ENCODE data around the gene ZNF543. TPM values are rescaled to one million over a fixed set of nuclear protein-coding genes. Genes with fewer than 3 reads are reported as not detected.

Gene ZNF543
- total and polyA plus RNA-seq, 2 of the 8 experiments (the other 6 are each of a cell fraction or from before 2014, with no cell fraction given): 1.8 to 9.0 TPM

Other genes starting within 250 kb of the ZNF543 start
- gene USP29, start 200.5 kb upstream of the ZNF543 start, total RNA-seq (2021; fragmentation: NEBNext Ultra II Directional; extraction: Animal tissue kit (Norgen Biotek cat#: 25700)): not detected in 2 replicates
- gene USP29, start 200.5 kb upstream of the ZNF543 start, polyA plus RNA-seq (2011; rRNA removed): not detected in 2 replicates
- gene ZIM3, start 175.3 kb upstream of the ZNF543 start, total RNA-seq (2021; fragmentation: NEBNext Ultra II Directional; extraction: Animal tissue kit (Norgen Biotek cat#: 25700)): not detected in 2 replicates
- gene ZIM3, start 175.3 kb upstream of the ZNF543 start, polyA plus RNA-seq (2011; rRNA removed): not detected in 2 replicates
- gene DUXA, start 153.0 kb upstream of the ZNF543 start, total RNA-seq (2021; fragmentation: NEBNext Ultra II Directional; extraction: Animal tissue kit (Norgen Biotek cat#: 25700)): not detected in 2 replicates
- not detected in 2 replicates for gene DUXA, start 153.0 kb upstream of the ZNF543 start, polyA plus RNA-seq (2011; rRNA removed)
- 20.0 and 22.9 TPM in 2 replicates for gene ZNF264, start 129.0 kb upstream of the ZNF543 start, total RNA-seq (2021; fragmentation: NEBNext Ultra II Directional; extraction: Animal tissue kit (Norgen Biotek cat#: 25700))
- 3.5 and 3.6 TPM in 2 replicates for gene ZNF264, start 129.0 kb upstream of the ZNF543 start, polyA plus RNA-seq (2011; rRNA removed)
- gene AURKC, start 89.4 kb upstream of the ZNF543 start, total RNA-seq (2021; fragmentation: NEBNext Ultra II Directional; extraction: Animal tissue kit (Norgen Biotek cat#: 25700)): 3.1 TPM in 2 replicates
- 4.3 and 6.3 TPM in 2 replicates for gene AURKC, start 89.4 kb upstream of the ZNF543 start, polyA plus RNA-seq (2011; rRNA removed)
- 12.6 and 14.8 TPM in 2 replicates for gene ZNF805, start 79.8 kb upstream of the ZNF543 start, total RNA-seq (2021; fragmentation: NEBNext Ultra II Directional; extraction: Animal tissue kit (Norgen Biotek cat#: 25700))
- gene ZNF805, start 79.8 kb upstream of the ZNF543 start, polyA plus RNA-seq (2011; rRNA removed): 1.6 and 2.3 TPM in 2 replicates
- gene ZNF460, start 40.0 kb upstream of the ZNF543 start, total RNA-seq (2021; fragmentation: NEBNext Ultra II Directional; extraction: Animal tissue kit (Norgen Biotek cat#: 25700)): 56.0 and 57.9 TPM in 2 replicates
- 6.9 and 9.3 TPM in 2 replicates for gene ZNF460, start 40.0 kb upstream of the ZNF543 start, polyA plus RNA-seq (2011; rRNA removed)
- 9.1 and 10.5 TPM in 2 replicates for gene ZNF304, start 30.8 kb downstream of the ZNF543 start, total RNA-seq (2021; fragmentation: NEBNext Ultra II Directional; extraction: Animal tissue kit (Norgen Biotek cat#: 25700))
- gene ZNF304, start 30.8 kb downstream of the ZNF543 start, polyA plus RNA-seq (2011; rRNA removed): 3.3 and 4.3 TPM in 2 replicates
- 7.9 and 8.7 TPM in 2 replicates for gene TRAPPC2B, start 43.1 kb downstream of the ZNF543 start, total RNA-seq (2021; fragmentation: NEBNext Ultra II Directional; extraction: Animal tissue kit (Norgen Biotek cat#: 25700))
- gene TRAPPC2B, start 43.1 kb downstream of the ZNF543 start, polyA plus RNA-seq (2011; rRNA removed): 18.3 and 28.3 TPM in 2 replicates
- gene ZNF547, start 43.1 kb downstream of the ZNF543 start, total RNA-seq (2021; fragmentation: NEBNext Ultra II Directional; extraction: Animal tissue kit (Norgen Biotek cat#: 25700)): 2.0 and 2.1 TPM in 2 replicates
- 1.1 TPM in 2 replicates for gene ZNF547, start 43.1 kb downstream of the ZNF543 start, polyA plus RNA-seq (2011; rRNA removed)
- 8.9 and 9.9 TPM in 2 replicates for gene ZNF548, start 69.4 kb downstream of the ZNF543 start, total RNA-seq (2021; fragmentation: NEBNext Ultra II Directional; extraction: Animal tissue kit (Norgen Biotek cat#: 25700))
- gene ZNF548, start 69.4 kb downstream of the ZNF543 start, polyA plus RNA-seq (2011; rRNA removed): 7.4 TPM in 2 replicates
- gene ZNF17, start 90.7 kb downstream of the ZNF543 start, total RNA-seq (2021; fragmentation: NEBNext Ultra II Directional; extraction: Animal tissue kit (Norgen Biotek cat#: 25700)): 7.9 and 10.2 TPM in 2 replicates
- 3.8 and 3.9 TPM in 2 replicates for gene ZNF17, start 90.7 kb downstream of the ZNF543 start, polyA plus RNA-seq (2011; rRNA removed)
- 24.4 and 30.3 TPM in 2 replicates for gene ZNF749, start 114.9 kb downstream of the ZNF543 start, total RNA-seq (2021; fragmentation: NEBNext Ultra II Directional; extraction: Animal tissue kit (Norgen Biotek cat#: 25700))
- 15.2 and 20.4 TPM in 2 replicates for gene ZNF749, start 114.9 kb downstream of the ZNF543 start, polyA plus RNA-seq (2011; rRNA removed)
- gene VN1R1, start 136.7 kb downstream of the ZNF543 start, total RNA-seq (2021; fragmentation: NEBNext Ultra II Directional; extraction: Animal tissue kit (Norgen Biotek cat#: 25700)): 1.4 and 1.8 TPM in 2 replicates
- 0.57 and 0.71 TPM in 2 replicates for gene VN1R1, start 136.7 kb downstream of the ZNF543 start, polyA plus RNA-seq (2011; rRNA removed)
- 15.2 and 15.7 TPM in 2 replicates for gene ZNF772, start 157.1 kb downstream of the ZNF543 start, total RNA-seq (2021; fragmentation: NEBNext Ultra II Directional; extraction: Animal tissue kit (Norgen Biotek cat#: 25700))
- gene ZNF772, start 157.1 kb downstream of the ZNF543 start, polyA plus RNA-seq (2011; rRNA removed): 4.0 and 4.6 TPM in 2 replicates
- gene ZNF419, start 167.3 kb downstream of the ZNF543 start, total RNA-seq (2021; fragmentation: NEBNext Ultra II Directional; extraction: Animal tissue kit (Norgen Biotek cat#: 25700)): 10.0 and 11.9 TPM in 2 replicates
- gene ZNF419, start 167.3 kb downstream of the ZNF543 start, polyA plus RNA-seq (2011; rRNA removed): 5.8 and 8.7 TPM in 2 replicates
- 8.3 and 9.0 TPM in 2 replicates for gene ZNF773, start 179.5 kb downstream of the ZNF543 start, total RNA-seq (2021; fragmentation: NEBNext Ultra II Directional; extraction: Animal tissue kit (Norgen Biotek cat#: 25700))
- 4.2 and 5.6 TPM in 2 replicates for gene ZNF773, start 179.5 kb downstream of the ZNF543 start, polyA plus RNA-seq (2011; rRNA removed)
- 9.7 and 10.4 TPM in 2 replicates for gene ZNF549, start 206.9 kb downstream of the ZNF543 start, total RNA-seq (2021; fragmentation: NEBNext Ultra II Directional; extraction: Animal tissue kit (Norgen Biotek cat#: 25700))
- gene ZNF549, start 206.9 kb downstream of the ZNF543 start, polyA plus RNA-seq (2011; rRNA removed): 3.0 and 4.3 TPM in 2 replicates
- 10.4 and 10.7 TPM in 2 replicates for gene ZNF550, start 239.4 kb downstream of the ZNF543 start, total RNA-seq (2021; fragmentation: NEBNext Ultra II Directional; extraction: Animal tissue kit (Norgen Biotek cat#: 25700))
- 4.5 and 4.6 TPM in 2 replicates for gene ZNF550, start 239.4 kb downstream of the ZNF543 start, polyA plus RNA-seq (2011; rRNA removed)

Data from H1 (cell line).